ENCODE measurements around the gene CCDC146. TPM values are rescaled to one million over a fixed set of nuclear protein-coding genes. Genes with fewer than 3 reads are reported as not detected.

CCDC146 gene
- total and polyA plus RNA-seq, 4 donors = 1.3 to 3.9 (median 3.1) TPM

GRCh38 chr7:77313085-77313484 lies 190.7 kb downstream of the CCDC146 start:
- Histone ChIP-seq H3K9ac (ENCODE audit: low read depth in 1 of 2, low read length in 2 of 2) (no peak overlapping the region), H3K4me3 (ENCODE audit: low read depth in 1 of 3, low read length in 3 of 3) (no peak overlapping the region), H3K4me1 (ENCODE audit: control insufficient read depth in 4 of 4, insufficient read depth in 4 of 4, low read length in 3 of 4) (peaks cover 0 to 1% (median 0%) of the 10 kb centered on the region in 4 donors), H3K9me3 (ENCODE audit: control insufficient read depth in 4 of 4, low read length in 3 of 4) (no peaks in the 10 kb centered on the region), H3K27ac (ENCODE audit: low read depth in 1 of 2, low read length in 2 of 2) (no peak overlapping the region), H3K27me3 (ENCODE audit: control insufficient read depth in 4 of 4, insufficient read depth in 4 of 4, low read length in 3 of 4) (no peaks in the 10 kb centered on the region), H3K36me3 (ENCODE audit: control insufficient read depth in 4 of 4, insufficient read depth in 3 of 4, low read depth in 1 of 4, low read length in 3 of 4) (peaks cover 2 to 60% (median 48%) of the 10 kb centered on the region in 4 donors)
- TF ChIP-seq, protein P1, sequence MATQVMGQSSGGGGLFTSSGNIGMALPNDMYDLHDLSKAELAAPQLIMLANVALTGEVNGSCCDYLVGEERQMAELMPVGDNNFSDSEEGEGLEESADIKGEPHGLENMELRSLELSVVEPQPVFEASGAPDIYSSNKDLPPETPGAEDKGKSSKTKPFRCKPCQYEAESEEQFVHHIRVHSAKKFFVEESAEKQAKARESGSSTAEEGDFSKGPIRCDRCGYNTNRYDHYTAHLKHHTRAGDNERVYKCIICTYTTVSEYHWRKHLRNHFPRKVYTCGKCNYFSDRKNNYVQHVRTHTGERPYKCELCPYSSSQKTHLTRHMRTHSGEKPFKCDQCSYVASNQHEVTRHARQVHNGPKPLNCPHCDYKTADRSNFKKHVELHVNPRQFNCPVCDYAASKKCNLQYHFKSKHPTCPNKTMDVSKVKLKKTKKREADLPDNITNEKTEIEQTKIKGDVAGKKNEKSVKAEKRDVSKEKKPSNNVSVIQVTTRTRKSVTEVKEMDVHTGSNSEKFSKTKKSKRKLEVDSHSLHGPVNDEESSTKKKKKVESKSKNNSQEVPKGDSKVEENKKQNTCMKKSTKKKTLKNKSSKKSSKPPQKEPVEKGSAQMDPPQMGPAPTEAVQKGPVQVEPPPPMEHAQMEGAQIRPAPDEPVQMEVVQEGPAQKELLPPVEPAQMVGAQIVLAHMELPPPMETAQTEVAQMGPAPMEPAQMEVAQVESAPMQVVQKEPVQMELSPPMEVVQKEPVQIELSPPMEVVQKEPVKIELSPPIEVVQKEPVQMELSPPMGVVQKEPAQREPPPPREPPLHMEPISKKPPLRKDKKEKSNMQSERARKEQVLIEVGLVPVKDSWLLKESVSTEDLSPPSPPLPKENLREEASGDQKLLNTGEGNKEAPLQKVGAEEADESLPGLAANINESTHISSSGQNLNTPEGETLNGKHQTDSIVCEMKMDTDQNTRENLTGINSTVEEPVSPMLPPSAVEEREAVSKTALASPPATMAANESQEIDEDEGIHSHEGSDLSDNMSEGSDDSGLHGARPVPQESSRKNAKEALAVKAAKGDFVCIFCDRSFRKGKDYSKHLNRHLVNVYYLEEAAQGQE (IDR thresholded peaks at IDR 0.05) = no peak
- TF ChIP-seq RAD21 (IDR thresholded peaks at IDR 0.05) = no peak
- TF ChIP-seq JUND (IDR thresholded peaks at IDR 0.05) = no peak
- TF ChIP-seq, protein P2, sequence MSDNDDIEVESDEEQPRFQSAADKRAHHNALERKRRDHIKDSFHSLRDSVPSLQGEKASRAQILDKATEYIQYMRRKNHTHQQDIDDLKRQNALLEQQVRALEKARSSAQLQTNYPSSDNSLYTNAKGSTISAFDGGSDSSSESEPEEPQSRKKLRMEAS (IDR thresholded peaks at IDR 0.05) = no peak
- no peak for TF ChIP-seq RXRA (IDR thresholded peaks at IDR 0.05)
- TF ChIP-seq YY1 (IDR thresholded peaks at IDR 0.05) = no peak
- TF ChIP-seq HNF4A (conservative IDR thresholded peaks at IDR 0.05) = no peak
- TF ChIP-seq ATF3 (IDR thresholded peaks at IDR 0.05) = no peak
- no peak for TF ChIP-seq CTCF (IDR thresholded peaks at IDR 0.05; ENCODE audit: low read depth, low read length, missing input control)
- TF ChIP-seq HNF4G (IDR thresholded peaks at IDR 0.05) = no peak
- no peak for TF ChIP-seq FOXA1 (IDR thresholded peaks at IDR 0.05)
- no peak for TF ChIP-seq SP1 (IDR thresholded peaks at IDR 0.05)
- 76% methylated on average over 2 of the region's 2 CpGs for WGBS
- no peak for DNase-seq (ENCODE audit: low spot score)

DNA sequence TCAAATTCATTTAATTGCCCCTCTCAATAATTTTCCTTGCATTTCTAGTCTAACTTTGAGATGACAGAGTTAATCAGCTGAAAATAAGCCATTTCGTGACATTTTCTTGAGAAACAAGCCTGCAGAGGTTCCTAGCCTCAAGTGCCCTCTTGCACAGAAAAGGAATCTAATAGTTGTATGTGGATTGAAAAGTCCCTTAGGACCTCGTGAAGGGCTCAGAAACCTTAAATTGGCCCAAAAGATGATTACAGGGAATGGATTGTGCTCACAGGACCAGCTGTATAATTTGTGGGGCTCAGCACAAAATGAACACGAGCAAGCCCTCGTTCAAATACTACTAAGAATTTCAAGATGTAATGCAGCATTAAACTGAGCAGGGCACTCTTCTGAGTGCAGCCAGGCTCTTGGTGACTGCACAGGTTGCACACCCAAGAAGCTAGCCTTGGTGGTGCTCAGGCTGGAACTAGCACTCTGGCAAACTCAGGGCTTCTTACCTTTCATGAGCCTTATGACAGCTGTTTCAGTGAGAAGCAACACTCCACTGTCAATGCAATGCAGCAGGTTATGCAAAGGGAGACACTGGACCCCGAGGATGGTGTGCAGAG lies 191.6 kb downstream of the CCDC146 start:
- no peak overlapping the region for H3K27ac ChIP-seq (ENCODE audit: low read depth in 1 of 2, low read length in 2 of 2)
- H3K36me3 ChIP-seq (ENCODE audit: control insufficient read depth in 4 of 4, insufficient read depth in 3 of 4, low read depth in 1 of 4, low read length in 3 of 4) = peaks cover 3 to 54% (median 47%) of the 10 kb centered on the region in 4 donors
- WGBS = 90% methylated on average over 5 of the region's 5 CpGs
- TF ChIP-seq, protein P2 (IDR thresholded peaks at IDR 0.05) = no peak
- TF ChIP-seq FOXA2 (IDR thresholded peaks at IDR 0.05) (no peak), HNF4A (conservative IDR thresholded peaks at IDR 0.05) (no peak), CTCF (IDR thresholded peaks at IDR 0.05; ENCODE audit: low read depth, low read length, missing input control) (no peak), GABPA (IDR thresholded peaks at IDR 0.05 in 1 of 2, conservative IDR thresholded peaks at IDR 0.05 in 1 of 2) (no peak), RXRA (IDR thresholded peaks at IDR 0.05) (no peak), SP1 (IDR thresholded peaks at IDR 0.05) (no peak), ATF3 (IDR thresholded peaks at IDR 0.05) (no peak), ZBTB33 (IDR thresholded peaks at IDR 0.05) (no peak)
- TF ChIP-seq, protein P1 (IDR thresholded peaks at IDR 0.05) = no peak
- no peak overlapping the region for H3K4me3 ChIP-seq (ENCODE audit: low read depth in 1 of 3, low read length in 3 of 3)
- no peaks in the 10 kb centered on the region for H3K27me3 ChIP-seq (ENCODE audit: control insufficient read depth in 4 of 4, insufficient read depth in 4 of 4, low read length in 3 of 4)
- H3K4me1 ChIP-seq (ENCODE audit: control insufficient read depth in 4 of 4, insufficient read depth in 4 of 4, low read length in 3 of 4) = peaks cover 0 to 1% (median 0%) of the 10 kb centered on the region in 4 donors
- no peak for DNase-seq (ENCODE audit: low spot score)
- no peak overlapping the region for H3K9ac ChIP-seq (ENCODE audit: low read depth in 1 of 2, low read length in 2 of 2)
- H3K9me3 ChIP-seq (ENCODE audit: control insufficient read depth in 4 of 4, low read length in 3 of 4) = no peaks in the 10 kb centered on the region
